Bronchial epithelial cell (primary cell): ENCODE data around the gene BAG3. TPM values are rescaled to one million over a fixed set of nuclear protein-coding genes. Genes with fewer than 3 reads are reported as not detected.
"Not testable (repeated sequence)": the region's sequence is repeated elsewhere in the genome, so short reads cannot be mapped to it uniquely, and the experiment has no call there.

Source experiments
- DNase-seq: peaks from one replicate; pipeline ENCODE4 v3.0.0-alpha.2; 2010; ENCODE audit warnings: low read depth
- FAIRE-seq: peaks from 2 replicates; lab custom pipeline; 2011; peaks lifted over from hg19 to GRCh38; lab: Jason Lieb, UNC
- H3K27me3 ChIP-seq: 2 replicates; pipeline ENCODE4 v1.5.1; 2011; ENCODE audit warnings: low read length; ENCODE audit not compliant: control insufficient read depth, insufficient read depth
- H3K36me3 ChIP-seq: 2 replicates; pipeline ENCODE4 v1.5.1; 2011; ENCODE audit warnings: low read length; ENCODE audit not compliant: control insufficient read depth, insufficient read depth
- H3K4me3 ChIP-seq: 2 replicates; pipeline ENCODE4 v1.5.1; 2011; ENCODE audit warnings: mild to moderate bottlenecking, low read depth, low read length, control low read depth
- total RNA-seq: library from RNA; depleted of rRNA; stranded (reverse); fragments of >200 nt; gene quantifications from 2 replicates; pipeline ENCODE4 v1.2.1, GENCODE V29; 2014
- TF ChIP-seq, protein P1 (sequence below): IDR thresholded peaks from 2 replicates; pipeline ENCODE4 v1.5.1; 2011; ENCODE audit warnings: mild to moderate bottlenecking, moderate library complexity, low read length, control low read depth, inconsistent platforms; ENCODE audit not compliant: insufficient read depth, severe bottlenecking

The BAG3 gene
- total RNA-seq, 1 donor from 2014 or later: 7.1 TPM

DNA sequence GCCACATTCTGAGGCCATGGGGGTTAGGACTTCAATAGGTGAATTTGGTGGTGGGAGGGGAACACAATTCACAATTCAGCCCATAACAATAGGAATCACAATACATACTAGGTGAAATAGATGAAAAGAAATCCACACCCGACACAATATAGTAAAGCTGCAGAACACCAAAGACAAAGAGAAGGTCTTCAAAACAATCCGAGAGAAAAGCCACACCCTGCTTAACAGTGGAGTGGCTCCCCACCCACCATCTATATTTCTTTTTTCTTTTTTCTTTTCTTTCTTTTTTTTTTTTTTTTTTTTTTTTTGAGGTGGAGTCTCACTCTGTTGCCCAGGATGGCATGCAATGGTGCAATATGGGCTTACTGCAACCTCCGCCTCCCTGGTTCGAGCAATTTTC lies 39.7 kb upstream of the BAG3 start:
- Histone ChIP-seq H3K27me3 (no peaks in the 10 kb centered on the region), H3K4me3 (no peak overlapping the region), H3K36me3 (no peaks in the 10 kb centered on the region)
- FAIRE-seq (no peak), DNase-seq (no peak)
- TF ChIP-seq, protein P1, sequence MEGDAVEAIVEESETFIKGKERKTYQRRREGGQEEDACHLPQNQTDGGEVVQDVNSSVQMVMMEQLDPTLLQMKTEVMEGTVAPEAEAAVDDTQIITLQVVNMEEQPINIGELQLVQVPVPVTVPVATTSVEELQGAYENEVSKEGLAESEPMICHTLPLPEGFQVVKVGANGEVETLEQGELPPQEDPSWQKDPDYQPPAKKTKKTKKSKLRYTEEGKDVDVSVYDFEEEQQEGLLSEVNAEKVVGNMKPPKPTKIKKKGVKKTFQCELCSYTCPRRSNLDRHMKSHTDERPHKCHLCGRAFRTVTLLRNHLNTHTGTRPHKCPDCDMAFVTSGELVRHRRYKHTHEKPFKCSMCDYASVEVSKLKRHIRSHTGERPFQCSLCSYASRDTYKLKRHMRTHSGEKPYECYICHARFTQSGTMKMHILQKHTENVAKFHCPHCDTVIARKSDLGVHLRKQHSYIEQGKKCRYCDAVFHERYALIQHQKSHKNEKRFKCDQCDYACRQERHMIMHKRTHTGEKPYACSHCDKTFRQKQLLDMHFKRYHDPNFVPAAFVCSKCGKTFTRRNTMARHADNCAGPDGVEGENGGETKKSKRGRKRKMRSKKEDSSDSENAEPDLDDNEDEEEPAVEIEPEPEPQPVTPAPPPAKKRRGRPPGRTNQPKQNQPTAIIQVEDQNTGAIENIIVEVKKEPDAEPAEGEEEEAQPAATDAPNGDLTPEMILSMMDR: no peak

DNA sequence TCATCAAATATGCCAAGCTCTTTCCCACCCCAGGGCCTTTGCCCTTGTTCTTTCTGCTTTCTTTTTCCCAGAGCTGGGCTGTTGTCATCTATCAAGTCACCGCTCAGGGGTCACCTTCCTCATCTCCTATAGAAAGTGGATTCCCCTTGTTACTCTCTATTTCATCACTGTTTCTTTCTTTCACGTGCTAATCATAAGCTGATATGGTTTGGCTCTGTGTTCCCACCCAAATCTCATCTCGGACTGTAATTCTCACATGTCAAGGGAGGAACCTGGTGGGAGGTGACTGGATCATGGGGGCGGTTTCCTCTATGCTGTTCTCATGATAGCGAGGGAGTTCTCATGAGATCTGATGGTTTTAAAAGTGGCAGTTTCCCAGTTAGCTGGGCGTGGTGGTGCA lies 37.4 kb upstream of the BAG3 start:
- Histone ChIP-seq H3K27me3 (no peaks in the 10 kb centered on the region), H3K36me3 (no peaks in the 10 kb centered on the region), H3K4me3 (no peak overlapping the region)
- FAIRE-seq: no peak
- DNase-seq: no peak
- TF ChIP-seq, protein P1: no peak

DNA sequence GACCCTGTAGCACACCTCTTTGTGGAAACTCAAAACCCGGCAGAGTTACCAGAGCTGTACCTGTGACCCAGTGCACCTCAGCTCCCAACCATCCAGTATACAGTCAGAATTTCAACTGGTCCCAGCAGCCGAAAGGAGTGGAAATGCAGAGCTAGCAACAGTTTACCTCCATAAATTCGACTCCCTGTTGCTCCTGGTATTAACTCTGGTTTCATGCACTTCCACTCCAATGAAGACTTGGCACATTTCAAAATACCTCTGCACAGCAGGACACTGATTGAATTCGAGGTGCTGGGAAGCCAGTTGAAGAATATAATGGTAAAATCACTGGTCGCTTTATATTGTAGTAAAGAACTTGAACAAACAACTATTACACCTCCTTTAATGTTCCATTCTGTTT lies 36.5 kb upstream of the BAG3 start:
- FAIRE-seq: no peak

DNA sequence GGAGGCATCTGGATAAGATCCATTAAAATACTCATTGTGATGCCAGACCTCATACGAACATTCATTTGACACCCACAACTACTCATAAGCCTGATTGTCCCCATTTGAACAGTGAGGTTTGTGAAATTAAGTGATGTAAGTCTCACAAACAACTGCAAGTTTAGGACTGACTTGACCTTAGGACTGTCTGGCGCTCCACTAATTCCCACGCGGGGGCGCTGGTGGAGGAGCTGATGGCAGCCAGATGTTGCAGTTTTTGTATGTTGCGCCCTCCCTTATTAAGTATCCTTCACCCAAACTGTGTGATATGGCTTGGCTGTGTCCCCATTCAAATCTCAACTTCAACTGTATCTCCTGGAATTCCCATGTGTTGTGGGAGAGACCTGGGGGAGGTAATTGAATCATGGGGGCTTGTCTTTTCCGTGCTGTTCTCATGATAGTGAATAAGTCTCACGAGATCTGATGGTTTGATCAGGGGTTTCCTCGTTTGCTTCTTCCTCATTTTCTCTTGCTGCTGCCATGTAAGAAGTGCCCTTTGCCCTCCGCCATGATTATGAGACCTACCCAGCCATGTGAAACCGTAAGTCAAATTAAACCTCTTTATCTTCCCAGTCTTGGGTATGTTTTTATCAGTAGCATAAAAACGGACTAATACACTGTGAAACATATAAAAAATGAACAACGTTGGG lies 34.2 kb upstream of the BAG3 start:
- H3K27me3 ChIP-seq: no peaks in the 10 kb centered on the region
- no peaks in the 10 kb centered on the region for H3K36me3 ChIP-seq
- TF ChIP-seq, protein P1: peak; percentile 47
- no peak for DNase-seq
- H3K4me3 ChIP-seq: no peak overlapping the region
- no peak for FAIRE-seq

More for the DNA sequence above, 36.5 kb upstream of the BAG3 start:
- TF ChIP-seq, protein P1: no peak
- Histone ChIP-seq H3K4me3 (no peak overlapping the region), H3K36me3 (no peaks in the 10 kb centered on the region), H3K27me3 (no peaks in the 10 kb centered on the region)
- DNase-seq: no peak

DNA sequence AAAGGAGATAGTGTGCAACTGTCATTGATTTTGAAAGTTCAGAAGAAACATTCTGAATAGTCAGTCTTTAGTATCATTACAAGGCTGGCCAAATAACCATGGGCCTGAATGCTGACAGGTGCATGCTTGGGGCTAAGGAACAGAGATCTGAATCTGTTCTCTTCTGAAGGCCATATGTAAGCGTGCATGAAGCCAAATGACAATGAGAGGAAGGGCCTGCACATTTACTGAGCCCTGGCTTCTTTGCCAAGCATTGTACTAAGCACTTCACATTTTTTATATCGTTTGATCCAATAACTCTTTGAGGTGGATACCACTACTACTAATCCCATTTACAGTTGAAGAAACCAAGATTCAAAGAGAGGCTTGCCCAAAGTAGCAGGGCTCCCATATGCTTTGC lies 32.0 kb upstream of the BAG3 start:
- no peak overlapping the region for H3K4me3 ChIP-seq
- no peaks in the 10 kb centered on the region for H3K27me3 ChIP-seq
- FAIRE-seq (no peak), DNase-seq (no peak)
- H3K36me3 ChIP-seq: no peaks in the 10 kb centered on the region
- TF ChIP-seq, protein P1: no peak

DNA sequence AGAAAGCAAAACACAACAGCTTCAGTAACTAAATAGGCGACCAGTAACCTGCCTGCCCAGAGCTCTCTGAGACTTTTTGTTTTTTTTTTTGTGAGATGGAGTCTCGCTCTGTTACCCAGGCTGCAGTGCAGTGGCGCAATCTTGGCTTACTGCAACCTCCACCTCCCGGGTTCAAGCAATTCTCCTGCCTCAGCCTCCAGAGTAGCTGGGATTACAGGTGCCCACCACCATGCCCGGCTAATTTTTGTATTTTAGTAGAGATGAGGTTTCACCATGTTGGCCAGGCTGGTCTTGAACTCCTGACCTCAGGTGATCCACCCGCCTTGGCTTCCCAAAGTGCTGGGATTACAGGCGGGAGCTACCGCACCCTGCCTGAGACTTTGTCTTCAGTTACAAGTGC lies 31.4 kb upstream of the BAG3 start:
- not testable (repeated sequence) for FAIRE-seq, H3K36me3 ChIP-seq, H3K4me3 ChIP-seq, H3K27me3 ChIP-seq, DNase-seq
